NOMO-1 treated with dmso at 0.1 percent for 144 hours (cell line): Measurements from ENCODE around the gene GRPEL1.

Source experiments
- DNase-seq: peaks from one replicate; lab custom pipeline; 2025; ENCODE audit not compliant: unreplicated experiment; lab: John Stamatoyannopoulos, UW

GRPEL1 gene

DNA sequence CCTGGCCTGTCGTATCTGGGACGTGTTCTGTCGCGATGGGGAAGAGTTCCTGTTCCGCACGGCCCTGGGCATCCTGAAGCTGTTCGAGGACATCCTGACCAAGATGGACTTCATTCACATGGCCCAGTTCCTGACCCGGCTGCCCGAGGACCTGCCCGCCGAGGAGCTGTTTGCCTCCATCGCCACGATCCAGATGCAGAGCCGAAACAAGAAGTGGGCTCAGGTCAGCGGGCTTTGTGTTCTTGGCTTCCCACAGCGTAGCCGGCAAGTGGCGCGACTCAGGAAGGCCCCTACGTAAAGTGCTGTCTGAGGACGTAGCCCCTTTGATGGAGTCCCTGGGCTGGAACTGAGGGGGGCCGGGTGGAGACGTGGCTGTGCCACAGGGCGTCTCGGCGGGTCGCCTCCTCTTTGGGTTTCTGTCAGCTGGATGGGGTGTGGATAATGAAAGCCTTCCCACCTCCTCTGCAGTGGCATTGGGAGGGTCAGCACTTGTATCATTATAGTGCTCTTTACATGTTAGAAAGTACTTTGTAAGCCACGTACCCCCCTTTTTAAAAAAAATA, 42.7 kb downstream of the GRPEL1 start:
- no peak for DNase-seq

DNA sequence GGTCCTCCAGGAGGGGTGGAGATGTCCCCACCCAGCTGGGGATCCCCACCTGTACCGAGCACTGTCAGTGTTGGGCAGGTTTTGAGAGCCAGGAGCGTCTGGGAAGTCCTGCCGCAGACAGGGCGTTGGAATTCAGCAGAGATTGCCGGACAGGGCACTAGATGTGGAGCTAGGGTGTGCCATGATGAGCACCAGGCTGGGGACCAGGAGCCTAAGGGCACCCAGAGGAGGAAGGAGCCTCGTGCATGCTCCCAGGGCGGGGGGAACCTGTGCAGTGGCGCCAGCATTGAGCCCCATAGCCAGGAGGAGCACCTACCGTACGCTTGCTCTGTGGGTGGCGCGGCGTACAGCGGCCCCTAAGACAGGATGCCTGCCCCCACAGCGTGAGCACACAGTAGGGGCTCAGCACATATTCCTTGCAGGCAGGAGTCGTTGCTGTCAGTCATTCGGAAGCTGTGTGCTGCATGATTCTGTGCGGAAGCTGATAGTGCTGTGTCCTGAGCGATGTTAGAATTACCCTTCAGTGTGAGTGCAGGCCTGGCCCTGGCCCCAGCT, 43.5 kb downstream of the GRPEL1 start:
- DNase-seq: no peak

DNA sequence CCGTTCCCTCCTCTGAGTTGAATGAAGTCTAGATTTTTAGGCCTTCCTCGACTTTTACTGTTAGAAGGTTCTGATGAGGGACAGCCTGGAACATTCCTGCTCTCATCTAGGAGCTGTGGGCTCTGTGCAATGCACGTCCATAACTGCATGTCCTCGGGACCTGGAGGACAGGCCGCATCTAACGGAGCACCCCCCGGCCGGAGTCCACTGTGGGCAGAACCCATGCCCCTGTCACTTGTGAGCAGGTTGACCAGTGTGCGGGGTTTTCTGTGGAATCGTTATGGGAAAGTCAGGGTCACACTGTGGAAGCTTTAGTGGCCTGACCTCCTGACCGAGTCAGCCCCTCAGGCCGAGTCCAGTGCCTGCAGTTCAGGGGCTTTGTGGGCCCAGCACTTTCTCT, 44.0 kb downstream of the GRPEL1 start:
- no peak for DNase-seq

DNA sequence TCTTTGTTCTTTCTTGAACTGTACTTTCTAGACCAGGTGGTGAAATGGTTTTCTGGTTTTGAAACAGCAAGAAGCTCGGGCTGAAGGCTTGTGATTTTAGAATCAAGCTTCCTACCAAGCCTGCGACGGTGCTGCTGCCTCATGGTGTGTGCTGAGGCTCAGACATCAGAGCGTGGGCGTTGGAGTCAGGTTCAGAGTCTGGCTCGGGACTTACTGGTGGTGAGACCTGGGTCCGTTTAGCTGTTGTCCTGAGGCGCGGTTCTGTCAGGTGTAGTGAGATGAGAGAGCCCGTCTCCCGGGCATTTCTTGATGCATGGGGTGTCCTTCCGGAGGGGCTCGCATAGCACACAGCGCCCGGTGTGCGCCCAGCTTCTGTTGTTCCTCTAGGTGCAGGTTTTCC, 44.4 kb downstream of the GRPEL1 start:
- DNase-seq: no peak

DNA sequence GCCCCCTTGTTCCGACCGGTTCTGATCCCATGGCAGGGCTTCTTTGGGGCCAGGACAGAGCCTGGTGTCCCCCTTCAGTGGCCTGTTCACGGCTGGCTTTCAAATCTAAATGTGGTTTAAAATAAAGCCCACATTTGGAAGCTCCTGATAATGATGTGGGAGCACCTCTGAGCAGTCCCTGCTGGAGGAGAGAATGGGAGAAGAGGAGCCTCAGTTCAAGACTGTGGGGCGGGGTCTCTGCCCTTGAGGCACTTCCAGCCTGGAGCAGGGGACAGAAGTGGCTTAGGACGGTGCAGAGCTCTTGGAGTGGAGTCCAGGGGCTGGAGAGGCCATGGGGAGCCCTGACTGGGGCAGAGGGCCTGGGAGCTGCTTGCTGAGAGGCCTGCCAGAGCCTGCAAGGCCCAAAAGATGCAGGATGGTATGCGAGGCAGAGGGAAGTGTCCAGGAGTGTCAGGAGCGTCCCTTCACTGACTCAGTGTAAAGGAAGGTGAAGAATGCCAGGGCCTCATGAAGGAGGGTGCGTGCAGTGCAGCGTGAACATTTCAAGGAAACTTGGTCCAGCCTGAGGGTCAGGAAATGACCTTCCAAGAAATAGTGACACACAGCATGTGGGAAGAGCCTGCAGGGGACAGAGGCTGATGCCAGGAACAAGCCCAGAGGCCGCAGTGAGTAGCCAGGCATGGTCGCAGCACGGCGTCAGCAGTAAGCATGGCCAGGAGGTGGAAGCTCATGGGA, 45.8 kb downstream of the GRPEL1 start:
- no peak for DNase-seq

DNA sequence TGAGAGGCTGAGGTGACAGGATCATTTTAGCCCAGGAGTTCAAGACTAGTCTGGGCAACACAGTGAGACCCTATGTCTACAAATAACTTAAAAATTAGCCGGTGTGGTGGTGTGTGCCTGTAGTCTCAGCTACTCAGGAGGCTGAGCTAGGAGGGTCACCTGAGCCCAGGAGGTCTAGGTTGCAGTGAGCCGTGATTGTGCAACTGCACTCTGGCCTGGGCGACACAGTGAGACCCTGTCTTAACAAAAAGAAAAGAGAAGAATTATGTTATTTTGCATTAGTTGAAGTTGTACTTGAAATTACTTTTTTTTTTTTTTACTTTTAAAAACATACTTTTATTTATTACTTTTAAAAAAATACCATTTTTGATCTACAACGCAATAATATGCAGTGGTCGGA, 46.5 kb downstream of the GRPEL1 start:
- DNase-seq: no peak

DNA sequence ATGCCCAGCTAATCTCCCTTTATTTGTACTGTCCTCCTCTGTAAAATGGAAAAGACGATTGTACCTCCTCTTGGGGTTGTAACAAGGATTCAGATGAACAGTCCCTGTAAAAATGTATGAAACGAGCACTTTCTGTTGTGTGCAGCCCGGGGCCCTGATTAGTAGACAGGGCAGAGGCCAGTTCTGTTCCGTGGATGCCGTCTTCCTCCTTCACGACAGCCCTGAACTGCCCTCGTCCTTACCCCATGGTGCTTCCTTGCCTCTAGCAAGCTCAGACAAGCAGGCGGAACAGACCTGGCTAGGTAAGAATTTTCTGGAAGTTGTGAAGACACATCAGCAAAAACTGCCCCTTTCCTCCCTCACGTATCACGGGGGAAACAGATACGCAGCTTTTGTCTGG, 47.0 kb downstream of the GRPEL1 start:
- no peak for DNase-seq

DNA sequence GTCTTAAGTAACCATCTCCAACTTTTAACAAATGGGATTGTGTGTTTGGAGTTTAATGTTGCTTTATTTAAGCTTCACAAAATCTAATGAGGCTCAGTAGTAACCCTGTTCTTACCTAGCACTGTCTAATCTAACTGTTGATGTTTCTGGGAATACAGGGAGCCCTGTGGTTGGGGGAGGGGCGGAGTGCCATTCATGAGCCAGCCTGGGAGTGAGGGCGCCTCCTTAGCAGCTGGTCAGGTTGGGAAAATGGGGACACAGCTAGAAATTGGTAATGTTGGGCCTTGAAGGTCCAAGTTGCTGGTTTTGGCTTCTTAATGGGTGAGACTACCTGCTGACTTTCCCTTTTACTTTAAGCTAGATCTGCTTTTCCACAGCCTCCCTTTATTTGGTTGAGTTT, 47.6 kb downstream of the GRPEL1 start:
- DNase-seq: no peak

DNA sequence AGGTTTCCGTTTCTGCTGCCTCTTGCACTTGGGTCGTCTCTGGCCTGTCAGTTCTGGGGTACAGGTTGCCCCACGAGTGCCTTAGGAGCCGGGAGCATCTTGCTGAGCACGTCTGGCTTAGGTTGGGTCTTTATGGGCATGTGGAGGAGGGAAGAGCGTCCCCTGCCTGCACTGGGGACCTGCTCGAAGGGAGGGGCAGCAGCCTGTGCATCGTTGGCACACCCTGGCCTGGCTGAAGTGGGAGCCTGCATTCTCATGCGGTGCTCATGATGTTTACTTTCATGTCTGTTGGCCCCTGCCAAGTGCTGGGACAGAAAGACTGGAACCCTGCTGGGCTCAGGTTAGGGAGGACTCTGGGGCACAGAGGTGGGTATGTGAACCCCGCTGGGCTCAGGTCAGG, 48.5 kb downstream of the GRPEL1 start:
- DNase-seq: no peak

DNA sequence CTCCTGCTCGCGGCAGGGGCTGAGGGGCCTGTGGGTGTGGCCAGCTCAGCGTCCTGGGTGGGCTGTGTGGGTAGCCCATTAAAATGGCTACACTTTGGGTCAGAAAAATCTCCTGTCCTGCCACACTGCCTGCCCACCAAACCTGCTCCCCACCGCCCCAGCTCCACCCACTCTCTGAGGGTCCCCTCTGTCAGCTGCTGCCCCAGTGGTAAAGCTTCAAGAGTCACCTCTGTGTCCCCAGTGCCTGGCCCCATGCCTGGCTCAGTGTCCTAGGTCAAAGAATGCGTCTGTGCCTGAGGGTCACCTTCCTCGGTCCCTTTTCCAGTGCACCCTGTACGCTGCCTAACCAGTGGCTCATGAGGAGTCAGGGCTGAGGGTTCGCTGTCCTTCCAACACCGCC, 49.6 kb downstream of the GRPEL1 start:
- no peak for DNase-seq

DNA sequence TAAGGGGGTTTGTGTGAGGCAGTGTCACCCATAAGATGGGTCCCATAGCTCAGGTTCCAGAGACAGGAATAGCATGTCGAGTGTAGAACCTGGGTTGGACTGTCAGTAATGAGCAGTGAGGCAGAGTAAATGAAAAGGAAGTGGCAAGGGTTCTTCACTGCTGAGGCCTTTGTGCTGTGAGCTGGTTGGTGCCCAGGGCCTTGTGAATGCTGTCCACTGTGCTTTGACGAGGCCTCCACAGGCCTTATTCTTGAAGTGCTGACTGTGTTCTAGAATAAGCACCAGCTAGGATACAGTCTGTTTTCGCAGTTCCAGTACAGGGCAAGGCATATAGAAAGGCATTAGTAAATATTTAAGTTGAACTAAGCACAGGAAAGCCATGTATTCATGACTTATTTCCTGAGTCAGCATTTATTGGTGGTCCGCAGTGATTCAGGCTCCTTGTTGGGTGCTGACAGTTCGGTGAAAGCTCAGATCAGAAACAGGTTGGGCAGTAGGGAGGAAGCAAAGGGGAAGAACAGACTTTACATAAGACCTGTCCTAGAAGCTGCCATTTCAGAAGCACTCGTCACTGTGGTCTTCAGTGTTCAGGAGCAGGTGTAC, 50.3 kb downstream of the GRPEL1 start:
- no peak for DNase-seq

DNA sequence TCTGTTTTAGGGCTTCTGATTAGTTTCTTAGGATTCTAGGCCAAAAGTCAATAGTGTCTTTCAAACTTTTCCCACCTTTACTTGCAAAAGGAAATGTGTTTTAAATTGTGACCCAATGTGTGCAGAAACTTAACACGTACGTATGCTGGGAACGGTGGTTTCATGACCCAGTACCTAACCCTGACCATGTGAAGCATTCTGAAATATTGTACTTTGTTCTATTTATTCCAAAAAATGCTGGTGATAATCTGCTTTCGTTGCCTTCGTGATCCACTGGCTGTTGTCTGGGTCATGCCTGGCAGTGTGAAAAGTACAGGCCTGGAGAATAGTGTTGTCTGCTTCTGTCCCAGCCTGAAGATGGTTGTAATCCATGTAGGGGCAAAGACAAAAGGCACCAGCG, 51.4 kb downstream of the GRPEL1 start:
- no peak for DNase-seq

DNA sequence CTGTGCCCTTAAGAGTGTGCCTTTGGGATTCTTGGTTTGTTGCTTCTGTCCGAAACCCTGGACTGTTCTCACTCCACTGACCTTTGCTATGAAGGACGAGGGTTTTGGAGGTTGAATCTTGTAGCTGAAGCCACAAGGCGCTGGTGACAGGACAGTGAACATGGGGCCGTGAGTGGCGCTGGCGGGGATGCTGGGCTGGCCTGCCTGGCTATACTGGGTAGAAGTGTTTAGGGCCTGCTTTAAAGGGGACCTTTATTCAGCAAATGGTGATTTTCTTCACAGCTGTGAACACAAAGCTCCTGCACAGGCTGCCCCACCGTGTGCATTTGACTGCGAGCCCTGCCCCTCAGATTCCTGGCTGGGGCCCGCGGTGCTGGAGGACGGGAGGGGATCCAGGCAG, 51.8 kb downstream of the GRPEL1 start:
- DNase-seq: no peak

DNA sequence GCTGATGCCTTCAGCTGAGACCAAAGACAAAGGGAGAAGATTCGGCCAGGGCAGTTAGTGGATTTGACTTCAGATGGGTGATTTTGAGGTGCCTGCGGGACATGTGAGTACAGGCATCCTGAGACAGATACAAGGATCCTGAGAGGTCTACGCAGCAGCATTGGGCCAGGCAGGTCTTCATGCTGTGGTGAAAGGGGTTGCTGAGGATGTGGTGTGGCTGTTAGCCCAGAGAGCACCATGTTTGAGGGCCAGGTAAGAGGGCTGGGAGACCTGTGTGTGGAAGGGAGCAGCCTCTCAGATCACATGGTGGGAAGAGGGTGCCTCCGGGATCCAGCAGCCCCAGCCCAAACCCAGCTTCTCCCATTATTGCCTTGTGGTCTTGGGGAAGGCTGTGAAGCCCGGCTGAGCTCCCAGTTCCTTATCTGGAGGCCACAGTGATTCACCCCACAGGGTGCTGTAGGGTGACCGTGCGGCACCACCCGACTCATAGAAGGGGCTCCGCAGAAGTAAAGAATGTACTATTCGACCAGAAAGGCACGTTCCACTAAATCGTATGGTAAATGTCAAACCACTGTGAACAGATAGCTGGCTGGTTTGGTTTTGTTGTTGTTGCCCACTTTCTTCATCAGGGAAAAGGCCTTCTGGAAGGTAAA, 52.4 kb downstream of the GRPEL1 start:
- no peak for DNase-seq

DNA sequence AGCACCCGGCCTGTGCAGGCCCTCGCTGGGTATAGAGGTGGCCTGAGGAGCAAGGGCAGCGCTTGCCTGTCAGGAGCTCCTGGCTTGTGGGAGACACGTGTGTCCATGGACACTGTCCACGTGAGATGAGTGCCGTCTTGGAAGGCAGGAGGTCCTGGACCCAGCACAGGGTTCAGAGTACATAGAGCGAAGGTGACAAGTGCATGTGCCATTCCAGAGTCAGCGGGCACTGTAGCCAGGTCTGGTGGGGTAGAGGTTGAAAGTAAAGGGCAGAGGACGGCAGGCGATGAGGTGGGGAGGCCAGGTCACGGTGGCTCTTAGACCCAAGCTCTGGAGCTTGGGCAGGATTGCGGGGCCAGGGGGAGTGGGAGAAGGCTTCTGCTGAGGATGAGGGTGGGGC, 53.0 kb downstream of the GRPEL1 start:
- DNase-seq: no peak

DNA sequence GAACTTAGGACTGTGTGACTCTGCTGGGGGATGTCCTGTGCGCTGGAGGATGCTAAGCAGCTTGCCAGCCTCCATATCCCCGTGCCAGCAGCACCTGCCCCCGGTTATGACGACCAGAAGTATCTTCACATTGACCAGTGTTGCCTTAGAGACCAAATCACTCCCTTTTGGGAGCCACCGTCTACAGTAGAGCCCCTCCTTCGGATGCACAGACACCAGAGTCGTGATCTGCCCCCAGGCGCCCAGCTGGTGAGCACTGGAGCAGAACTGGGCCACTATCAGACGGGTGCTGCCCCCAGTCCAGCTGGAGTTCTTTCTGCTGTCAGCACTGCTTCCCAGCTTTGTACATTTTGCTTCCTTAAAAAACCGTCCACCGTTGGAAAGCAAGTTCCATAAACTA, 54.7 kb downstream of the GRPEL1 start:
- DNase-seq: no peak

DNA sequence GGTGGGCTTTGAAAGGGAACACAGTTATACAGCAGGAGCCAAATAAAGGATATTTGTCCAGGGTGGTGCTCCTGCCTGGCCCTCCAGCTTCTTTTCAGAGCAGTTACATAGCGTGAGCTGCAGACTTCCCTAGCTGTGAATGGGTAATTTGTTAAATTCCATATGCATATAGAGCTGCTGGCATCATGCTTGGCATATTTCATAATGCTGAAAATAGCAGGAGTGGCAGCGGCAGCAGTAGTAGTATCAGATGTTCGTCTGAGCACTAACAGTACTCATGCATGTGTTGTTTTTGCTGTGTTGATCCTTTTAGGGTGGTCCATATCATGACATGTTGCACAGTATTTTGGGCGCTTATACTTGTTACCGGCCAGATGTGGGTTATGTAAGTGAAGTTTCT, 58.3 kb downstream of the GRPEL1 start:
- DNase-seq: no peak
